K562 (cell line): Measurements from ENCODE around the gene CPB1. TPM values are rescaled to one million over a fixed set of nuclear protein-coding genes. Genes with fewer than 3 reads are reported as not detected.

Experiments used
- ATAC-seq: fragments of 200-7000 bp; cut with Tn5 transposase; 3 replicates; pipeline ENCODE4 v1.9.1; 2020; ENCODE audit warnings: moderate library complexity
- BruUV-seq: library from RNA; stranded (reverse); fragments of 400-500 nt; replicated peaks from 2 replicates; lab custom pipeline; 2021; lab: Mats Ljungman, UMichigan
- CTCF ChIA-PET: fragments of 300-600 bp; formaldehyde crosslinking; extraction: SDS; loops from one replicate; lab custom pipeline; 2021; ENCODE audit warnings: low intra/inter-chr PET ratio; lab: Yijun Ruan, JAX
- POLR2A ChIA-PET: fragments of 300-600, 350-650 bp; sonication (Branson Sonifier 250); formaldehyde crosslinking; extraction: SDS; loops from one replicate; lab custom pipeline; 2021; ENCODE audit warnings: antibody characterized with exemption, inconsistent platforms; lab: Yijun Ruan, JAX
- DNase-seq, 4 experiments: peaks; one replicate each; pipeline versions ENCODE4 v3.0.0 to v3.0.0-alpha.2; 2011 to 2018; ENCODE audit warnings: low spot score in 3 of 4, mixed read lengths in 3 of 4; ENCODE audit errors: extremely low read depth in 1 of 4
- FAIRE-seq: peaks from 2 replicates; lab custom pipeline; 2011; peaks lifted over from hg19 to GRCh38; lab: Jason Lieb, UNC
- H2AFZ ChIP-seq: 2 replicates; pipeline ENCODE4 v1.6.0; 2011; ENCODE audit warnings: low read depth, low read length, control low read depth, inconsistent platforms
- H3K27ac ChIP-seq: fragments of 200-600 bp; 3 replicates; pipeline ENCODE4 v1.8.0; 2011; ENCODE audit warnings: low read depth, mild to moderate bottlenecking, control low read depth, inconsistent platforms, low read length, moderate library complexity, mixed read lengths; ENCODE audit errors: extremely low read depth
- H3K27me3 ChIP-seq, 2 experiments: fragments of 300-600 bp in 1 of 2; 2 replicates in 1 of 2; 3 replicates in 1 of 2; pipeline versions ENCODE4 v1.6.0 to v1.8.0; 2011; ENCODE audit warnings: inconsistent platforms in 2 of 2, low read length in 2 of 2, mild to moderate bottlenecking in 1 of 2, mixed read lengths in 1 of 2, moderate library complexity in 1 of 2; ENCODE audit not compliant: control insufficient read depth in 2 of 2, insufficient read depth in 2 of 2
- H3K36me3 ChIP-seq: fragments of 300-600 bp; 3 replicates; pipeline ENCODE4 v1.8.0; 2011; ENCODE audit warnings: mild to moderate bottlenecking, low read length, inconsistent platforms; ENCODE audit not compliant: control insufficient read depth, insufficient read depth
- H3K4me1 ChIP-seq, 2 experiments: fragments of 200-600 bp in 1 of 2; replicated peaks in 1 of 2; 2 replicates in 1 of 2; 3 replicates in 1 of 2; pipeline versions ENCODE4 v1.5.1 to v1.8.0; 2011; ENCODE audit warnings: inconsistent platforms in 2 of 2, low read length in 2 of 2, mild to moderate bottlenecking in 1 of 2, mixed read lengths in 1 of 2, moderate library complexity in 1 of 2; ENCODE audit not compliant: control insufficient read depth in 2 of 2, insufficient read depth in 2 of 2
- H3K4me2 ChIP-seq: 2 replicates; pipeline ENCODE4 v1.6.1; 2011; ENCODE audit warnings: low read length, control low read depth, inconsistent platforms, mixed read lengths; ENCODE audit not compliant: insufficient read depth
- H3K4me3 ChIP-seq: fragments of 200-600 bp; sonication (generic), shearing (Covaris generic); 2 replicates; pipeline ENCODE4 v1.5.1; 2016; ENCODE audit warnings: control low read depth, inconsistent platforms
- H3K79me2 ChIP-seq: fragments of 200-600 bp; 3 replicates; pipeline ENCODE4 v1.8.0; 2011; ENCODE audit warnings: low read length, inconsistent platforms; ENCODE audit not compliant: control insufficient read depth, insufficient read depth
- H3K9ac ChIP-seq, 2 experiments: 2 replicates each; pipeline versions ENCODE4 v1.6.0 to v1.6.1; 2011; ENCODE audit warnings: low read depth in 2 of 2, low read length in 2 of 2, control low read depth in 1 of 2, inconsistent platforms in 1 of 2, mild to moderate bottlenecking in 1 of 2, mixed read lengths in 1 of 2; ENCODE audit not compliant: insufficient read depth in 1 of 2
- H3K9me1 ChIP-seq: one replicate; pipeline ENCODE4 v1.6.0; 2011; ENCODE audit warnings: inconsistent platforms, mild to moderate bottlenecking, low read length, moderate library complexity; ENCODE audit not compliant: control insufficient read depth, insufficient read depth
- H3K9me3 ChIP-seq: replicated peaks from 2 replicates; pipeline ENCODE4 v1.5.1; 2011; ENCODE audit warnings: low read depth, low read length, inconsistent platforms; ENCODE audit not compliant: control insufficient read depth, insufficient read depth
- H4K20me1 ChIP-seq: replicated peaks from 2 replicates; pipeline ENCODE4 v1.6.1; 2011; ENCODE audit warnings: low read length, inconsistent platforms, mixed read lengths; ENCODE audit not compliant: control insufficient read depth, insufficient read depth
- ELF2 ChIP-seq: fragments of 250-450 bp; sonication (Bioruptor Pico); IDR thresholded peaks from 2 replicates; pipeline ENCODE4 v1.5.0; 2021; ENCODE audit warnings: mild to moderate bottlenecking
- HDAC3 ChIP-seq: fragments of 450-650 bp; IDR thresholded peaks from 2 replicates; pipeline ENCODE4 v1.6.1; 2018; ENCODE audit warnings: borderline replicate concordance, mild to moderate bottlenecking, moderate library complexity; ENCODE audit not compliant: partially characterized antibody
- LARP7 ChIP-seq: fragments of 450-650 bp; IDR thresholded peaks from 2 replicates; pipeline ENCODE4 v1.6.1; 2016
- NFE2 ChIP-seq: IDR thresholded peaks from 2 replicates; pipeline ENCODE4 v1.6.1; 2014; ENCODE audit warnings: antibody characterized with exemption, low read depth
- PHTF2 ChIP-seq: fragments of 250-450 bp; sonication (Bioruptor Pico); IDR thresholded peaks from 2 replicates; pipeline ENCODE4 v1.5.0; 2021; ENCODE audit warnings: mild to moderate bottlenecking
- PKNOX1 ChIP-seq: fragments of 450-650 bp; IDR thresholded peaks from 2 replicates; pipeline ENCODE4 v1.6.1; 2016
- POLR2AphosphoS5 ChIP-seq: IDR thresholded peaks from 2 replicates; pipeline ENCODE4 v1.6.1; 2011; ENCODE audit warnings: mild to moderate bottlenecking, low read depth, low read length, moderate library complexity; ENCODE audit not compliant: control insufficient read depth, insufficient read depth
- SIN3A ChIP-seq, 2 experiments: fragments of 150-350 bp in 1 of 2; IDR thresholded peaks; 2 replicates each; pipeline ENCODE4 v1.6.1; 2011 to 2016; ENCODE audit warnings: borderline replicate concordance in 2 of 2, low read depth in 2 of 2, low read length in 2 of 2, mild to moderate bottlenecking in 2 of 2, moderate library complexity in 2 of 2; ENCODE audit not compliant: control insufficient read depth in 1 of 2
- ZBTB2 ChIP-seq: fragments of 450-650 bp; IDR thresholded peaks from 2 replicates; pipeline ENCODE4 v1.6.1; 2016; ENCODE audit warnings: antibody characterized with exemption
- ZNF407 ChIP-seq: fragments of 450-650 bp; IDR thresholded peaks from 2 replicates; pipeline ENCODE4 v1.6.1; 2016; ENCODE audit warnings: low read depth
- WGBS: fragments of 100-300 bp; shearing (Covaris generic); methylation state at CpG from one replicate; pipeline ENCODE4 v1.1.6; 2016; ENCODE audit warnings: low coverage, mixed read lengths; ENCODE audit not compliant: insufficient coverage; ENCODE audit errors: missing lambda C conversion rate; 5-methylcytosine and 5-hydroxymethylcytosine counted together
- in situ Hi-C: fragments of 300-500 bp; cut with MboI; formaldehyde crosslinking; loops from 4 replicates; pipeline ENCODE4 v1.15.0; 2018; ENCODE audit warnings: inconsistent platforms, mixed read lengths
- intact Hi-C: fragments of 100-400 bp; cut with micrococcal nuclease; formaldehyde crosslinking; loops from 2 replicates; pipeline ENCODE4 v1.14.2; 2022
- polyA plus RNA-seq, 8 experiments: library from polyadenylated mRNA; depleted of rRNA in 4 of 8; stranded (reverse) in 5 of 8; unstranded in 3 of 8; fragments of >200 nt; fragmentation: Nextera tagmentation in 2 of 8; fragmentation: Illumina TruSeq in 1 of 8; extraction: Ambion mirVana in 2 of 8; extraction: Trizol in 1 of 8; gene quantifications; 2 replicates each; pipeline versions ENCODE4 v1.2.1 to v1.2.3, GENCODE V29; 2011 to 2014; ENCODE audit warnings: inconsistent platforms in 1 of 8, missing spikeins in 1 of 8
- total RNA-seq, 7 experiments: library from RNA; depleted of rRNA in 6 of 7; stranded (reverse); fragments of >200 nt in 6 of 7; fragmentation: Illumina TruSeq in 2 of 7; extraction: Trizol in 2 of 7; gene quantifications; 2 replicates each; pipeline versions ENCODE4 v1.2.1 to v1.2.3, GENCODE V29; 2011 to 2021; ENCODE audit warnings: low replicate concordance in 1 of 7

The CPB1 gene
- total and polyA plus RNA-seq, 9 of the 15 experiments (the other 6 are each of a cell fraction or from before 2014, with no cell fraction given) = 3.7 TPM; not detected in 8

GRCh38 chr3:148848410-148848809 lies 20.8 kb downstream of the CPB1 start (continued):
- TF ChIP-seq ELF2 (CRISPR knock-in tag) = no peak

GRCh38 chr3:148852271-148852992 lies 24.8 kb downstream of the CPB1 start:
- H3K9me3 ChIP-seq = no peaks in the 10 kb centered on the region
- no peak for DNase-seq
- no TSS peak for BruUV-seq
- H3K9me1 ChIP-seq = no peaks in the 10 kb centered on the region
- H2AFZ ChIP-seq = no peak overlapping the region
- ChIA-PET CTCF (no interaction called here), POLR2A (no interaction called here)
- H3K4me3 ChIP-seq = no peak overlapping the region
- FAIRE-seq = no peak
- H3K79me2 ChIP-seq = no peaks in the 10 kb centered on the region
- no peaks in the 10 kb centered on the region for H3K4me1 ChIP-seq
- no peaks in the 10 kb centered on the region for H4K20me1 ChIP-seq
- H3K9ac ChIP-seq = no peak overlapping the region
- no peak overlapping the region for H3K4me2 ChIP-seq
- under 1% methylated on average over 7 of the region's 7 CpGs for WGBS
- no peaks in the 10 kb centered on the region for H3K36me3 ChIP-seq
- H3K27ac ChIP-seq = no peak overlapping the region
- intact Hi-C loops (no loop called here), in situ Hi-C loops (no loop called here)
- no peak for ATAC-seq
- H3K27me3 ChIP-seq = no peaks in the 10 kb centered on the region
- no peak for TF ChIP-seq PHTF2 (CRISPR knock-in tag)
- TF ChIP-seq ZNF407 = no peak
- no peak for TF ChIP-seq LARP7
- no peak for TF ChIP-seq ZBTB2
- no peak for TF ChIP-seq POLR2AphosphoS5
- TF ChIP-seq HDAC3 = no peak
- TF ChIP-seq PKNOX1 = no peak
- no peak for TF ChIP-seq NFE2
- TF ChIP-seq SIN3A (IDR thresholded peaks at IDR 0.05; ENCODE audit: borderline replicate concordance in 2 of 2, control insufficient read depth in 1 of 2, low read depth in 2 of 2, low read length in 2 of 2) = no peak
